ENCODE results near the gene CIAO3. TPM values are rescaled to one million over a fixed set of nuclear protein-coding genes. Genes with fewer than 3 reads are reported as not detected.

The CIAO3 gene
- total RNA-seq, 2 donors from 2014 or later = 25.4 to 26.4 TPM

GRCh38 chr16:736936-737481 lies 3.8 kb downstream of the CIAO3 start:
- TF ChIP-seq CTCF (IDR thresholded peaks at IDR 0.05) = no peak
- TF ChIP-seq POLR2A (IDR thresholded peaks at IDR 0.05) = no peak
- Histone ChIP-seq H3K36me3 (replicated peaks in 1 of 2; ENCODE audit: insufficient read depth in 1 of 2, low read depth in 2 of 2) (peaks cover 5 to 13% of the 10 kb centered on the region in 2 donors), H3K27me3 (no peaks in the 10 kb centered on the region), H3K9me3 (no peaks in the 10 kb centered on the region), H3K4me1 (peaks cover 21% of the 10 kb centered on the region), H3K4me3 (no peak overlapping the region), H3K27ac (no peak overlapping the region)
- no peak for ATAC-seq
- no peak for DNase-seq
- 93 to 96% methylated on average over 19 to 29 of the region's 29 CpGs for WGBS, 2 donors
- intact Hi-C loops (cut with DNase I) = no loop called here

- H3K4me1 ChIP-seq = peaks cover 12% of the 10 kb centered on the region
- ATAC-seq (no peak), DNase-seq (no peak)
- no peaks in the 10 kb centered on the region for H3K9me3 ChIP-seq
- no peak overlapping the region for H3K4me3 ChIP-seq
- H3K27me3 ChIP-seq = no peaks in the 10 kb centered on the region
- TF ChIP-seq CTCF (IDR thresholded peaks at IDR 0.05) (no peak), POLR2A (IDR thresholded peaks at IDR 0.05) (no peak)
- peaks cover 5 to 15% of the 10 kb centered on the region in 2 donors for H3K36me3 ChIP-seq (replicated peaks in 1 of 2; ENCODE audit: insufficient read depth in 1 of 2, low read depth in 2 of 2)
- intact Hi-C loops (cut with DNase I) = no loop called here
- no peak overlapping the region for H3K27ac ChIP-seq
- WGBS, 2 donors = 88 to 91% methylated on average over 12 to 13 of the region's 13 CpGs
Observed at GRCh38 chr16:735982-736453, 4.8 kb downstream of the CIAO3 start.

- Histone ChIP-seq H3K36me3 (replicated peaks in 1 of 2; ENCODE audit: insufficient read depth in 1 of 2, low read depth in 2 of 2) (peaks cover 5 to 15% of the 10 kb centered on the region in 2 donors), H3K9me3 (no peaks in the 10 kb centered on the region), H3K4me1 (peaks cover 11% of the 10 kb centered on the region), H3K4me3 (no peak overlapping the region), H3K27me3 (no peaks in the 10 kb centered on the region), H3K27ac (no peak overlapping the region)
- TF ChIP-seq POLR2A (IDR thresholded peaks at IDR 0.05) (no peak), CTCF (IDR thresholded peaks at IDR 0.05) (no peak)
- DNase-seq = no peak
- intact Hi-C loops (cut with DNase I) = no loop called here
- ATAC-seq = no peak
- 92 to 94% methylated on average over 11 to 25 of the region's 25 CpGs for WGBS, 2 donors
Observed at GRCh38 chr16:734981-735881, 5.6 kb downstream of the CIAO3 start.

- intact Hi-C loops (cut with DNase I) = no loop called here
- no peaks in the 10 kb centered on the region for H3K9me3 ChIP-seq
- H3K27me3 ChIP-seq = no peaks in the 10 kb centered on the region
- DNase-seq = no peak
- WGBS, 2 donors = 91 to 94% methylated on average over 21 to 43 of the region's 49 CpGs
- TF ChIP-seq POLR2A (IDR thresholded peaks at IDR 0.05) (no peak), CTCF (IDR thresholded peaks at IDR 0.05) (no peak)
- H3K36me3 ChIP-seq (replicated peaks in 1 of 2; ENCODE audit: insufficient read depth in 1 of 2, low read depth in 2 of 2) = peaks cover 5 to 15% of the 10 kb centered on the region in 2 donors
- peaks cover 2% of the 10 kb centered on the region for H3K4me1 ChIP-seq
- no peak overlapping the region for H3K27ac ChIP-seq
- ATAC-seq = no peak
- no peak overlapping the region for H3K4me3 ChIP-seq
Observed at GRCh38 chr16:734208-734980, 6.4 kb downstream of the CIAO3 start.
